Skeletal muscle tissue (tissue), 4 donors: ENCODE measurements around the gene RAC3. TPM values are rescaled to one million over a fixed set of nuclear protein-coding genes. Genes with fewer than 3 reads are reported as not detected.
A peak's percentile ranks its signal among the peaks of the same experiment; 100 is the strongest.

ENCODE experiments used
- H3K27ac ChIP-seq: one replicate; pipeline ENCODE4 v1.7.0; 2013; ENCODE audit warnings: mild to moderate bottlenecking, low read depth, low read length, inconsistent platforms
- H3K27me3 ChIP-seq, 3 donors: one replicate each; pipeline ENCODE4 v1.7.0; 2013; ENCODE audit warnings: low read length in 3 of 3; ENCODE audit not compliant: control insufficient read depth in 3 of 3, insufficient read depth in 3 of 3
- H3K36me3 ChIP-seq, 3 donors: one replicate each; pipeline ENCODE4 v1.7.0; 2013; ENCODE audit warnings: low read length in 3 of 3; ENCODE audit not compliant: control insufficient read depth in 3 of 3, insufficient read depth in 3 of 3
- H3K4me1 ChIP-seq, 3 donors: one replicate each; pipeline ENCODE4 v1.7.0; 2013; ENCODE audit warnings: low read length in 3 of 3, mild to moderate bottlenecking in 3 of 3; ENCODE audit not compliant: control insufficient read depth in 3 of 3, insufficient read depth in 3 of 3
- H3K4me3 ChIP-seq, 3 donors: one replicate each; pipeline ENCODE4 v1.7.0; 2013; ENCODE audit warnings: low read length in 3 of 3
- H3K9ac ChIP-seq, 3 donors: one replicate each; pipeline ENCODE4 v1.7.0; 2013; ENCODE audit warnings: low read length in 3 of 3, mild to moderate bottlenecking in 3 of 3, moderate library complexity in 2 of 3, low read depth in 1 of 3
- H3K9me3 ChIP-seq, 3 donors: one replicate each; pipeline ENCODE4 v1.7.0; 2013; ENCODE audit warnings: low read length in 3 of 3; ENCODE audit not compliant: control insufficient read depth in 3 of 3
- total RNA-seq: library from RNA; depleted of rRNA; stranded (reverse); fragments of >200 nt; gene quantifications from one replicate; pipeline ENCODE4 v1.2.3, GENCODE V29; 2014
- donor health status: Osteomylitis.

Gene RAC3
- total RNA-seq, 1 donor from 2014 or later = 8.4 TPM

- Histone ChIP-seq H3K27me3 (no peaks in the 10 kb centered on the region), H3K27ac (no peak overlapping the region), H3K4me3 (no peak overlapping the region), H3K9me3 (no peaks in the 10 kb centered on the region), H3K9ac (no peak overlapping the region), H3K4me1 (peaks cover 21 to 30% (median 25%) of the 10 kb centered on the region in 3 donors), H3K36me3 (peaks cover 46 to 53% (median 47%) of the 10 kb centered on the region in 3 donors)
Measured at GRCh38 chr17:82062076-82062983, 30.9 kb downstream of the RAC3 start.

GRCh38 chr17:82062984-82063368, 31.5 kb downstream of the RAC3 start:
- Histone ChIP-seq H3K9ac (no peak overlapping the region), H3K4me1 (peaks cover 21 to 30% (median 25%) of the 10 kb centered on the region in 3 donors), H3K36me3 (peaks cover 40 to 48% (median 44%) of the 10 kb centered on the region in 3 donors)

GRCh38 chr17:82063424-82064415, 32.2 kb downstream of the RAC3 start:
- H3K27me3 ChIP-seq = no peaks in the 10 kb centered on the region
- H3K27ac ChIP-seq = no peak overlapping the region
- peaks cover 21 to 30% (median 25%) of the 10 kb centered on the region in 3 donors for H3K4me1 ChIP-seq
- no peaks in the 10 kb centered on the region for H3K9me3 ChIP-seq
- H3K4me3 ChIP-seq = peak overlapping the region in 1 of 3 donors; percentile 91
- H3K36me3 ChIP-seq = peaks cover 40 to 46% (median 42%) of the 10 kb centered on the region in 3 donors
- H3K9ac ChIP-seq = peak overlapping the region in 1 of 3 donors; percentile 96

More at GRCh38 chr17:82062984-82063368, 31.5 kb downstream of the RAC3 start:
- Histone ChIP-seq H3K9me3 (no peaks in the 10 kb centered on the region), H3K27me3 (no peaks in the 10 kb centered on the region), H3K4me3 (no peak overlapping the region), H3K27ac (no peak overlapping the region)

GRCh38 chr17:82064433-82065192, 33.1 kb downstream of the RAC3 start:
- peaks cover 38 to 41% (median 40%) of the 10 kb centered on the region in 3 donors for H3K36me3 ChIP-seq
- H3K9ac ChIP-seq = peak overlapping the region; percentile 83 to 96 (median 93)
- H3K27me3 ChIP-seq = no peaks in the 10 kb centered on the region
- H3K4me1 ChIP-seq = peaks cover 21 to 30% (median 25%) of the 10 kb centered on the region in 3 donors
- no peaks in the 10 kb centered on the region for H3K9me3 ChIP-seq
- peak overlapping the region; percentile 66 to 91 (median 80) for H3K4me3 ChIP-seq
- H3K27ac ChIP-seq = no peak overlapping the region

GRCh38 chr17:82065193-82065637, 33.7 kb downstream of the RAC3 start:
- Histone ChIP-seq H3K27me3 (no peaks in the 10 kb centered on the region), H3K4me1 (peaks cover 21 to 30% (median 25%) of the 10 kb centered on the region in 3 donors), H3K4me3 (peak overlapping the region; percentile 66 to 91 (median 80)), H3K27ac (peak overlapping the region; percentile 47), H3K9ac (peak overlapping the region; percentile 83 to 96 (median 93)), H3K9me3 (no peaks in the 10 kb centered on the region), H3K36me3 (peaks cover 33 to 35% (median 34%) of the 10 kb centered on the region in 3 donors)

- peaks cover 28 to 30% (median 29%) of the 10 kb centered on the region in 3 donors for H3K36me3 ChIP-seq
- H3K4me3 ChIP-seq = peak within 1 kb of the TSS; percentile 66 to 91 (median 89)
- H3K4me1 ChIP-seq = peaks cover 21 to 30% (median 25%) of the 10 kb centered on the region in 3 donors
- peak within 1 kb of the TSS; percentile 91 for H3K27ac ChIP-seq
- peak within 1 kb of the TSS; percentile 91 to 96 (median 96) for H3K9ac ChIP-seq
- H3K27me3 ChIP-seq = no peaks in the 10 kb centered on the region
- H3K9me3 ChIP-seq = no peaks in the 10 kb centered on the region
Measured at GRCh38 chr17:82065638-82066303, 34.3 kb downstream of the RAC3 start, which contains the start of gene DUS1L. TSS of gene DUS1L (minus strand) at chr17:82065804. CDS start at chr17:82065059, 745 bp downstream.

- no peaks in the 10 kb centered on the region for H3K36me3 ChIP-seq
- H3K9me3 ChIP-seq = no peaks in the 10 kb centered on the region
- no peak overlapping the region for H3K27ac ChIP-seq
- H3K9ac ChIP-seq = no peak overlapping the region
- no peak overlapping the region for H3K4me3 ChIP-seq
- no peaks in the 10 kb centered on the region for H3K27me3 ChIP-seq
- peaks cover 3 to 8% (median 5%) of the 10 kb centered on the region in 3 donors for H3K4me1 ChIP-seq
Measured at GRCh38 chr17:82070611-82071010, 39.1 kb downstream of the RAC3 start.

GRCh38 chr17:82072827-82073226, 41.3 kb downstream of the RAC3 start:
- H3K27ac ChIP-seq = no peak overlapping the region
- H3K36me3 ChIP-seq = no peaks in the 10 kb centered on the region
- no peak overlapping the region for H3K4me3 ChIP-seq
- no peak overlapping the region for H3K9ac ChIP-seq
- H3K4me1 ChIP-seq = no peaks in the 10 kb centered on the region
- no peaks in the 10 kb centered on the region for H3K9me3 ChIP-seq
- no peaks in the 10 kb centered on the region for H3K27me3 ChIP-seq
